Right kidney (tissue), 1 donor: ENCODE results near the gene CLMN.
"Not testable (repeated sequence)": the region's sequence is repeated elsewhere in the genome, so short reads cannot be mapped to it uniquely, and the experiment has no call there.

Experiments
- DNase-seq: peaks from one replicate; pipeline ENCODE4 v3.0.0-alpha.2; 2016

CLMN gene

DNA sequence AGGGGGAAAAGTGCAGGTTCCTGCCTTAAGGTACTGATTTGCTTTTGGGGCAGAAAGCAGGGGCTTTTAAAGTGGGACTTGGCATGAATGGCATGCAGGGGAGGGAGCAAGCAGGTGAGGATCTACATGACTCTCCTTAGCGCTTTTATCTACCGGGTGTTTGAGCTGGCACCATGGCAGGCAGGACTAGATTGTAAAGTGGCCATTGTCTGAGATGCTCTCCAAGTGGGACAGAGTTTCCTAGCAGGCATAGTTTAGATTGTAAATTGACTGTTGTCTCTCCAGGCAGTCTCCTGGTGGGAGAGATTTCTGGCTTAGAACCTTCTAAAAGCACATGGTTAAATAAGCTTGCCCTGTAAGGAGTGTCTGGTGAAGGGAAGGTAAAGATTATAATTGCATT is 157.1 kb downstream of the CLMN start:
- DNase-seq, result no peak

- peak; percentile 100 for DNase-seq
Measured at GRCh38 chr14:95157327-95158189, 162.2 kb downstream of the CLMN start, which contains the start of gene DICER1. Gene DICER1, minus strand, starts transcription at chr14:95157529. Its CDS starts 24,071 bp downstream, at chr14:95133458.

- DNase-seq, result no peak
Measured at GRCh38 chr14:95157048-95157326, 162.7 kb downstream of the CLMN start.

- DNase-seq, result peak; percentile 80
Measured at GRCh38 chr14:95156161-95157047, 163.3 kb downstream of the CLMN start.

DNA sequence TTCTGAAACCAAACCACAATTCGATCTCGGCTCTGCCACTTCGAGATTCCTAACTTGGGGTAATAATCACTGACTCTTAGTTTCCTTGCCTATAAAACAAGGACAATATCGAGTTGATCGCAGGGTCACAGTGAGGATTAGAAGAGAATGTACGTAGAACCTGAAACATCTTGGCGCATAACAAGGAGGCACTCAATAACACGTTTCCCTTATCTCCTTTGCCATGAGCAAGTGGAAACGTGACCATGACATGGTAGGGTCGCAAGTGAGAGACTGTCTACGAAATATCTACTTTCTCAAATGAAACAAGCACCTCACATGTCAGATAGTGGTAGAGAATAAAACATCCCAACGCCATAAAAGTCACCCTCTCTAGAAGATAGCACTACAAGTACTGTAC is 164.7 kb downstream of the CLMN start:
- DNase-seq, result no peak

- DNase-seq, result no peak
Measured at GRCh38 chr14:95153866-95154265, 165.8 kb downstream of the CLMN start.

- no peak for DNase-seq
Measured at GRCh38 chr14:95151561-95151960, 168.1 kb downstream of the CLMN start.

DNA sequence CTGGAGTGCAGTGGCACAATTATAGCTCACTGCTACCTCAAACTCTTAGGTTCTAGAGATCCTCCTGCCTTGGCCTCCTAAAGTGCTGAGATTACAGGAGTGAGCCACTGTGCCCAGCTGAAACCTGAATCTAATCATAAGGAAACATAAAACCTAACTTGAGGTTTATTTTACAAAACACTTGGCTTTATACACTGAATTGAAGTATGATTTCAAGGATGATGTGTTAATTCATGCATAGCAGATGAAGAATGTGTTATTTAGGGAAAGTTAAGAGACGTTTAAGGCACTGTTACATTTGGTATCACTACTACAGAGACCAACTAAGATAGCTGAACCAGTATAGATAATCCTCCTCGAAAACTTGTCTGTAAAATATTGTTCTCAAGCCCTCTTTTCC is 168.8 kb downstream of the CLMN start:
- no peak for DNase-seq

DNA sequence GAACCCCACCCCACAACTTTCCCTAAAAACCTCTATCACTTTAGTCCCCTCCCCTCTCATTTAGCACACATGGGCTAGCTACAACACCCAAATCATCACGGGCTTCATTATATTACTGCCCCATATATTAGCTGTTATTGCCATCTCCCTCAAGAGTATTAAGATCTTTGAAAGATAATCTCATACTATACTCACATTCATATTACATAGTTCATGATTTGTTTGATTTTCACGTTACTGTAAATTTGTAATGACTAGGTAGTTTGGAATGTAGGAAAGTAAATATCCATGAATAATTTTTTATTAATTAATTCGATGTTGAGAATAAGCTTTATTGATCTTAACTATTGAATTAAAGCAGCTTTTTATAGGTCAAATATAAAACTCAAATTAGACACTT is 170.3 kb downstream of the CLMN start:
- DNase-seq, result no peak

DNA sequence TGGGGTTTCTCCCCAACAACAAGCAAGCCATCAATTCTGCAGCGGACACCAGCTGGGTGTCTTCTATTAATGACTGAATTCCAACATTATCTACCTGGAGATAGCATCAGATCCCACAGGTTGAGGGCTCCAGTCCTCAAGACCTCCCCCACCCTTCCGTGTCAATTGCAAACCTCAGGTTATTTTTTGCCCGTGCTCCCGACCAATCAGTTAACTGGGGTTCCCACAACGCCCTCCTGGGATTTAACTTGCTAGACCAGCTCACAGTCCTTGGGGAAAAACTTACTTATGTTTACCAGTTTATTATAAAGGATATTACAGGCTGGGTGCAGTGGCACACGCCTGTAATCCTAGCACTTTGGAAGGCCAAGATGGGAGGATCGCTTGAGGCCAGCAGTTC is 172.1 kb downstream of the CLMN start:
- DNase-seq, result no peak

GRCh38 chr14:95146079-95146771 is 173.5 kb downstream of the CLMN start:
- no peak for DNase-seq

- DNase-seq, result no peak
Measured at GRCh38 chr14:95144849-95145248, 174.9 kb downstream of the CLMN start.

DNA sequence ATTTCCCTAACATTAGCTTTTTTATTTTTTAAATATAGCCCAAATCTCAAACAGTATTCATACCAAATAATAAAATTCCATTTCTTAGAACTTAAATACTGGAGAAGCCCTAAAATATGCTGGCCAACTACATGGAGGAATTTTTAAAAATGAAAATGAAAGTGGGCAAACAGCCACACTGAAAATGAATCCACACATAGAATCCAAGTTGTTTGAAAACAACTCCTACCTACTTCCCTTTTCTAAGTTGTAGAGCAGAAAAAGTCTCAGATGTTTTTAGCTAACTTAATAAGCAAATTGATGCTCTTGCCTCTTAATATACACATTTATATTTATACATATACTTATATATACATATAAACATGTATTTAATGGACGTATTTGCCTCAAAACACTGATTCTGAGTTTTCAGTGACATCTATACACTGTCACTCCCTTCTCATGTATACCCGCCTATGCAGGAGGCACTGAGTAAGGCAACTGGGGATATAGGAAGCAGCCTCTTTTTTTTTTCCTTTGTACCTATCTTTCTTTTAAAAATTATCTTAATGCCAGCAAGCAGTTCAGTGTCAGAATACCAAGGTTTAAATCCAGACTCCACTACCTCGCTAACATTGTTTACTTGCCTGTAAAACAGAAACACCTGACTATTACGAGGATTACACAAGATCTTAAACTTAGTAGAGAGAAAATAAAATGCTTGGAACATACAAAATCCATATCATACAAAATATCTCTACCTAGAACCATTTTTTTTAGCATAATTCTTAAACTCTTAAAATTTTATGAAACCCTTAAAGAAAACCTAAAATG is 175.7 kb downstream of the CLMN start:
- no peak for DNase-seq

GRCh38 chr14:95142208-95142607 is 177.5 kb downstream of the CLMN start:
- no peak for DNase-seq

DNA sequence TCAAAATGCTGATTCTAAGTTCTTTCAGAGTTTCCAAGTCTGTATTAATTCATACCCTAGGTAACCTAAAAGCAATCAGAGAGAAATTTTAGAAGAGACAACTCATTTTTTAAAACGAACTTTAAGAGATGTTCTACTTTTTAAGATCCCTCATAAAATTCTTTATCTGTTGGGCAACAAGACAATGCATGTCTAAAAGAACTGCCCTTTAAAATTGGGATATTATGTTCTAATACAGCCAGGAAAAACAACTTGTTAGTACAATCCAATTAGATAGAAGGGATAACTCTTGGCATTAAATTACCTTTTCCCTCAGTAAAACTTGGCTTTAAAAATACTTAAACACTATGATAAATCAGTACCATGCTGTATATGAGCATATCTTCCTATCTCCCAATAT is 178.0 kb downstream of the CLMN start:
- DNase-seq, result no peak

DNA sequence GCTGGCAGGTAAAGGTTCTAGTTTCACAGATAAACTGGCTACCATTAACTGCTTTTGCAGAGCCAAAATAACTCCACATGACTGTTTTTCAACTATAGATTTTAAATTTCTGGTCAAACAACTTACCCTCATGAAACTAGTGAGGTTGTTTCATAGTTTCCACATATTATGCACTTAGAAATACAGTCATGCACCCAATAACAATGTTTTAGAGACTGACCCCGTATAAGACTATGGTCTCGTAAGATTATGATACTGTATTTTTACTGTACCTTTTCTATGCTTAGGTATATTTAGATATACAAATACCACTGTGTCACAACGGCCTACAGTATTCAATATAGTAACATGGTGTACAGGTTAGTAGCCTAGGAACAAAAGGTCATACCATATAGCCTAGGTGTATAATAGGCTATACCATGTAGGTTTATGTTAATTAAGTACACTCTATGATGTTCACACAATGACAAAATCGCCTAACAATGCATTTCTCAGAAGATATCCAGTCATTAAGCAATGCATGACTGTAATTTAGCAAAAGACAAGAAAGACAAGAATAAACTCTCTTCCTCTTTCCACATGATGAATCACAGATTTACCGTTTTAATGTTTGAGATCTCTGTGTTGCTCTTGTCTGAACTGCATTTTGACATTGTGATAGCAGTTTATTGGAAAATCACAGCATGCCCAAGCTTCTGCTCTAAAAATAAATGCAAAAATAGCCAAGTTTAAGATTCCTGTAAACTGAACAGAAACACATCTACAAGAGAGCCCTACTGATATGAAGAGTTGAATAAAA is 179.4 kb downstream of the CLMN start:
- DNase-seq, result no peak

DNA sequence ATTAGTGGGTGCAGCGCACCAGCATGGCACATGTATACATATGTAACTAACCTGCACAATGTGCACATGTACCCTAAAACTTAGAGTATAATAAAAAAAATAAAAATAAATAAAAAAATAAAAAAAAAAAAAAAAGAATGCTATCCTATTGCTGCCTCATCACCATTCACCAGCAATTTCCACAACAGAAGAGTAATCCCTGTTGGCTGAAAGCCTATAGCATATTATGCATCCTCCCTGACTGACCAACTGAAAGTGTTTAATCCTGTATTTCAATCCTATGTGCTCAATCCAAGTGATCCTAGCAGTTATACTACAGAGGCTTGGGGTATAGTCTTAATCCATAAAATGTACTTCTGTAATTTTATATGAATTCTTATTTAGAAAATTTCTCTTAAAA is 180.8 kb downstream of the CLMN start:
- no peak for DNase-seq

GRCh38 chr14:95138455-95138854 is 181.3 kb downstream of the CLMN start:
- DNase-seq, result not testable (repeated sequence)

DNA sequence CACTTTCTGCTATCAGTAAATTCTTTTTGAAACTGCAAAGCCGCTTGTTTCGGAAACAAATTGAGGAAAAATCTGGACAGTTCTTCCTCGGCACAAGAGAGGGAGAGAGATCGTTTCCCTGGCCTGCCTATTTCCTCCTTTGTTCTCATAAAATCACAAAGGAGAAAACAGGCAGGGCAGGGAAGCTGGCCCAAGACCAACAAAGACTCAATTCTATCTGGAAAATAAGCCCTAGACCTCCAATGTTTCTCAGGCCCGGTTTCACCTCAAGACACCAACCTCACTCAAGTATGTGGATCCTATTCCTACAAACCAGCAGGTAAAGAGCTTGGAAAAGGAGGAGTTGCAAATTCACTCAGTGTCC is 181.9 kb downstream of the CLMN start:
- no peak for DNase-seq

DNA sequence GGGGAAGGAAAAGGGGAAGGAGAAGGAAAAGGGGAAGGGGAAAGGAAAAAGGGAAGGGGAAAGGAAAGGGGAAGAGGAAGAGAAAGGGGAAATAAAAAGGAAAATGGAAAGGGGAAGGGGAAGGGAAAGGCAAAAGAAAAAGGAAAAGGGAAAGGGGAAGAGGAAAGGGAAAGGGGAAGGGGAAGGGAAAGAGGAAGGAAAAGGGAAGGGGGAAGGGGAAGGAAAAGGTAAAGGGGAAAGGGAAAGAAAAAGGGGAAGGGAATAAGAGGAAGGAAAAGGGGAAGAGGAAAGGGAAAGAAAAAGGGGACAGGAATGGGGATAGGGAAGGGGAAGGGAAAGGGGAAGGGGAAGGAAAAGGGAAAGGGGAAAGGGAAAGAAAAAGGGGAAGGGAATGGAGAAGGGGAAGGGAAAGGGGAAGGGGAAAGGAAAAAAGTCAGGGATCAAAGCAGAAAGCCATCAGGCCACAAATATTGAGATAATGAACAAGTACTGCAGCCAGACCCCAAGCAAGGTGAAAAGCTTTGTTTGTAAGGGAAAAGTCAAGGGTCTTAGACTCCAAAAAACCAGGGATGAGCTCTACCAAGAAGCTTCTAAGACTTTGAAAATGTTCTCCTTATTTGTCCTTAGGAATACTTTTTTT is 182.4 kb downstream of the CLMN start:
- DNase-seq, result no peak

- DNase-seq, result no peak
Measured at GRCh38 chr14:95136631-95137030, 183.1 kb downstream of the CLMN start.
